Hematopoietic multipotent progenitor cell treated with erythropoietin and hydrocortisone succinate and interleukin-3 and kit ligand, for 15 days (in vitro differentiated cells): Measurements from ENCODE around the gene TMEM62.
"Not testable (repeated sequence)": the region's sequence is repeated elsewhere in the genome, so short reads cannot be mapped to it uniquely, and the experiment has no call there.

Experiments used
- DNase-seq: peaks from one replicate; pipeline ENCODE4 v3.0.0-alpha.2; 2015; ENCODE audit warnings: low spot score

TMEM62 gene

DNA sequence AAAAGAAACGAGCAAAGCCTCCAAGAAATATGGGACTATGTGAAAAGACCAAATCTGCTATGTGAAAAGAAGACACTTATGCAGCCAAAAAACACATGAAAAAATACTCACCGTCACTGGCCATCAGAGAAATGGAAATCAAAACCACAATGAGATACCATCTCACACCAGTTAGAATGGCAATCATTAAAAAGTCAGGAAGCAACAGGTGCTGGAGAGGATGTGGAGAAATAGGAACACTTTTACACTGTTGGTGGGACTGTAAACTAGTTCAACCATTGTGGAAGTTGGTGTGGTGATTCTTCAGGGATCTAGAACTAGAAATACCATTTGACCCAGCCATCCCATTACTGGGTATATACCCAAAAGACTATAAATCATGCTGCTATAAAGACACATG, 43.8 kb downstream of the TMEM62 start:
- DNase-seq, result not testable (repeated sequence)

DNA sequence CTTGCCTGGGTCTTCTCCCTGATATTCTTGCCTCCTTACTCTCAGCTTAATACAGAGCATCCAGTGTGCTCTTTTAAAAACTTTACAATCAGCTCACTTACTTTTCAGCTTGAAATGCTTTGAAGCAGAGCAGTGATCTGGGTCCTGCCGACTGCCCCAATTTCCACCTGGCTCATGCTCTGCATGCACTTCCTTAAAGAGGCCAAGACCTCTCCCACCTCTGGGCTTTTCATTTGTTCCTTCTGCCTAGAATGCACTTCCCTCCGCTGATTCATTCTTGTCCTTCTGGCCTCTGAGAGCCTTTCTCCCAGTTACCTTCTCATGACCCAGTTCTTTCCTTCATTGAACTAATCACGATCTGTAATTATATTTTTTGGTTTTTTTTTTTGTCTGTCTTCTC, 49.9 kb downstream of the TMEM62 start:
- no peak for DNase-seq

DNA sequence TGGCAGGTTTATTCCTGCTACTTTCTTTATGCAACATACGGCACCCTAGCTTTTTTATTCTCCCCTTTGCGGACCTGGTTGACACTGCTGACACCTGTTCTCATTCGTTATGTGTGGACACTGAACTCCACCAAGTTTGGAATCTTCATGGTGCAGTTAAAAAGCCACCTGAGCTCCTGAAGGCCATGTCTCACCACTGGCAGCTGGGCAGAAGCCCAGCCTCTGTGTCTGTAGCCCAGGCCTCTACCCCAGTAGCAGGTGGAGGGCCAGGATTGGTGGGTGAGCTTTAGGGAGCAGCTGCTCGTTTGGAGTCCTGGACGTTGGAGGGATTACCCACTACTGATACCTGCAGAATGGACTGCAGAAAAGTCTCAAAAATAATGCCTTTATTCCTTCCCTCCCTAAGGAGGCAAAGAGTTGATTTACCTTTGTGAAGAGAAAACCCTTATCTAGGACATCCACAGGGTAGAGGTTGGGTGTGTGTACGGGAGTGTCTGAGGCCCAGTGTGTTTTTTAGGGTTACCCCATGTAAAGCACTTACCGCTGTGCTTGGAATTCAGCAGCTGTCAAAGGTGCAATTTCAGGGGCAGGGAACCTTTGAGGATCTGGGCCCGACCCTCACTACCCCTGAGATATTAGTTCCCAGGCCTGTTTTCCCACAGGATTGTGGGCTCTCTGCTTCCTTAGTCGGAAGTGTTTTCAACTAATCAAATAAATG, 51.2 kb downstream of the TMEM62 start:
- peak; percentile 69 for DNase-seq

DNA sequence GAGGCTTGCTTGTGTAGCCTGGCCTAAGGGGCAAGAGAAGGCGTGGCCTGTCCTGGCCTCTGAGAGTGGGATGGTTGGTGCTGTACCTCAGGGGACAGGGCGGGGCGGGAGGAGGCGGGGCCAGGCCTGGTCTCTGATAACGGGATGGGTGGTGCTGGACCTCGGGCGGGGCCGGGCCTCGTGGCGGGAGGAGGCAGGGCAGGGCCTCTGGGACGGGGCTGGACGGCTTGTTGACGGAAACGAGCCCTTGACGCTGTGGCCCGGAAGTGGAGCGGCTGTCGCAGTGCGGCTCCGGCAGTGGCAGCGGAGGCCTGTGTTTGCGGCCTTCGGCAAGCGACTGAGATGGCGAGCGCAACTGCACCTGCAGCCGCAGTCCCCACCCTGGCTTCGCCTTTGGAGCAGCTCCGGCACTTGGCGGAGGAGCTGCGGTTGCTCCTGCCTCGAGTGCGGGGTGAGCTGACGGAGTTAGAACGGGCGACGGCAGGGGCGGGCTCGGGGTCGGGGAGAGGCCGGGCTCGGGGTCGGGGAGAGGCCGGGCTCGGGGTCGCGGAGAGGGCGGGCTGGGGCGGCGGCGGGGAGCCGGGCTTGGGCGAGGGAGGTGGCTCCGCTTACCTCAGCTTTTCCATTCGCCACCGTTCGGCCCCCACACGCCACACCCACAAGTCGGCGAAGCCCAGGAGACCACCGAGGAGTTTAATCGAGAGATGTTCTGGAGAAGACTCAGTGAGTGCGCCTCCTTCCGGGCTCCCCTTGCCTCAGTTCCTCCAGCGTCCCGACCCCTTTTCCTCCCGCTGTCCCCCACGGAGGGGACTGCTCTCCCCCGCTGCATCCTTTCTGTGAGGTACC, 52.0 kb downstream of the TMEM62 start, which contains the start of gene CCNDBP1:
Gene CCNDBP1 (plus strand): TSS at position 247 of the 846 bp plus-strand sequence. CDS start 96 bp downstream, at position 343.
- peak; percentile 97 for DNase-seq

DNA sequence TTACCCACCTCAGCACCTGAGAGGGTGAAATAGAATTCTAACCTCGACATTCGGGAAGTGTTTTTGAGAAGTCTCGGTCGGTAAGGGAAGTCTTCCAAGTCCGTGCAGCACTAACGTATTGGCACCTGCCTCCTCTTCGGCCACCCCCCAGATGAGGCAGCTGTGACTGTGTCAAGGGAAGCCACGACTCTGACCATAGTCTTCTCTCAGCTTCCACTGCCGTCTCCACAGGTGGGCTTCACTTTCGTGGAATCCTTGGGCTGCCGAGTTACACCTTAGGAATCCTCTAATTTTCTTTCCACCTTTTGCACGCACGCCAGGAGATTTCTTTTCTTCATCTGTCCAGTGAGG, 52.6 kb downstream of the TMEM62 start:
- peak; percentile 53 for DNase-seq

DNA sequence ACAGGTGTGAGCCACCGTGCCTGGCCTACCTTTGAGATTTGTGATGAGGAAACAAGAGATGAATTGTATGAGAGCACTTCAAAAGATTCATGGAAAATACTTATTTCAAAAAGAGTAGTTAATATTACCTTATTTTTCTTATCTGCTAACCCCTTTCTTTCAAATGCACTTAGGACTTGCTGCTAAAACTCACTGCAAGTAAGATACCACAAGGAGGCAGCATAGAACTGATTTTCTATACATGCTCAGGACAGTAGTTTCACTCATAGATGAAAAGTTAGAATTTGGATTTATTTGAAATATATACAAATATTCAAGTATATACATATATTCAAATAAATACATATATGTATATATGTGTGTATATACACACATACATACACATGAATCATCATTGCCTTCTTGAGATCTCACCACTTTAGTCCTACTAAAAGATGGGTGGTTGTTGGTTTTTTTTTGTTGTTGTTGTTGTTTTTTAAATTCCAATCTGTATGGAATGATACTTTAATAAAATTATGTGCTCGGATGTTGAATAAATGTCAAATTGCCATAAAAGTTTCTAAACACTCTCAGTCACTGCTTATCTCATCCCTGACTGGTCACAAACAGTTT, 54.3 kb downstream of the TMEM62 start:
- peak; percentile 85 for DNase-seq

DNA sequence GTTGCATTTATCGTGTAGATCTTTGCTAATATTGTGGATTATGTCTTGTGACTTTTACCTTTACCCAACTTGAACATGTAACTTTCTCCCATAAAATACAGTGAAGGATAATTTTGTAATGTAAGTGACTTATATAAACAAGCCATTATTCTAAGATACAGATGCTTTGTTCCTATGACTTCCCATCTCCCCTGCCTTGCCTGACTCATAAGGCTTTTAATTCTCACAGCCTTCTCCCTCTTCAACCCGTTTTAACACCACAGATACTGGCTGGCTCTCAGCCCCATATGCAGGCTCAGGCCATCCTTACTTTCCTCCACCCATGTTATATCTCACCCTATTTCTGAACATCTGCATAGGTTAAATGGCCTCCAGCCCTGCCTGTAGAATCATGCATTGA, 55.9 kb downstream of the TMEM62 start:
- DNase-seq, result peak; percentile 54

DNA sequence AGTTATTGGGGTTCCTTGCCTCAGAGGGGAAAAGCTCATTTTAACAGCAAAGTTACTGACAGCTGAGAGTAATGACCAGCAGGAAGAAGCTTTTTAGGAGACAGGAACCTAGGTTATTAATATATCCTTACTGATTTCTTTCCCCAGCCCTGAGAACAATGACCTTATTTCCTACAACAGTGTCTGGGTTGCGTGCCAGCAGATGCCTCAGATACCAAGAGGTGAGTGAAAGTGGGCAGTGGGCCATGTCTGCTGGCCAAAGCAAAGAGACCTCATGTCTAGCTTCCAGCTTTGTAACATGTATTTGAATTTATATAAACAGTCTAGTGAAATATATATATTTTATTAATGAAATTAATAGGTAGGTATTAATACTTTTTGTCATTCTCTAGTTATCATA, 56.8 kb downstream of the TMEM62 start:
- no peak for DNase-seq

DNA sequence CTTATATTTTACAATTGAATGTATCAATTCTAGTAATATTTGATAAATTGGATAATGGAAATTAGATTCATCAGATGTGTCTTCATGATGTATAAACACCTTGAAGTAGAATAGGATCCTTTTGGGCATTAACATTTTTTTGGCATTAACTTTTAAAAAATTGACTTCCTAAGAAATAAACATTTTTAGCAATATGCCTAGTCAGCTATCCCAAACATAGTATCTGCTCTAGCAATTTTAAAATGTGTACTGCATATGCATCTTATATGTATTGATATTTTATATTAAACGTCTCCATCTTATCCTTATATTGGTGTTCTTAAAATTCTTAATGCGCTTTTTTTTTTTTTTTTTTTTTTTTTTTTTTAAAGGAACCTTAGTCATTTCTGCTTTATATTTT, 60.3 kb downstream of the TMEM62 start:
- DNase-seq, result no peak

DNA sequence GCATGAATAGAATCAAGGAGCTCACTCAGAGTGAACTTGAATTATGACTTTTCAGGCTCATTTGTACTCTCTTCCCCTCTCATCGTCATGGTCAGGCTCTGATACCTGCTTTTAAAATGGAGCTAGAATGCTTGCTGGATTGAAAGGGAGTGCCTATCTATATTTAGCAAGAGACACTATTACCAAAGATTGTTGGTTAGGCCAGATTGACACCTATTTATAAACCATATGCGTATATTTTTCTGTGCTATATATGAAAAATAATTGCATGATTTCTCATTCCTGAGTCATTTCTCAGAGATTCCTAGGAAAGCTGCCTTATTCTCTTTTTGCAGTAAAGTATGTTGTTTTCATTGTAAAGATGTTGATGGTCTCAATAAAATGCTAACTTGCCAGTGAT, 61.4 kb downstream of the TMEM62 start:
- no peak for DNase-seq

DNA sequence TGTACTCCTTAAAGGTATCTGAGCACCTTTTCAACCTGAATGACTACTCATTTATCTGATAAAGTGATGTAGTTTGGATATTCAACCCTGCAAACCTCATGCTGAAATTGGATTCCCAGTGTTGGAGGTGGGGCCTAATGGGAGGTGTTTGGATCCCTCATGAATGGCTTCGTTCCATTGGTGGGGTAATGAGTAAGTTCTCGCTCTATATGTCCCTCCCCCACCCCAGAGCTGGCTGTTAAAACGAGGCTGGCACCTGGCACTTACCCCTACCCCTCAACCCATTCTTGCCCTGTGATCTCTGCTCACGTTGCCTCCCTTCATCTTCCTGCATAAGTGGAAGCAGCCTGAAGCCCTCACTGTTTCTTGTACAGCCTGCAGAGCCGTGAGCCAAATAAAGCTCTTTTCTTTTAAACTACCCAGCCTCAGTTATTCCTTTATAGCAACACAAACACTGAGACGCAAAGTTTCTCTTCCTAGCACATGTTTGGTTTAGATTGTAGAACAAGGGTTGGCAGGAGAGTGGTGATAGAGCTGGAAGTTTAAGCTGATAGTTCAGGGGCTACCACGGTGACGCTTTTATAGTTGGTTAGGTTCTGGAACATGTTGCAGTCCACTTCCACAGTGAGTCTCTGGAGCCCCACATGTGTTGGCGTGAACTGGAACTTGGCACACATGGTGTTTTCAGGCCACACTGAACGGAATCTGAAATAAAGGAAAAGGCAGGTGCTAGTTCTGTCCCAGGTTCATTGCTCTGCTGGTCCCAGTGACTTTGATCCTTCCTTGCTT, 63.6 kb downstream of the TMEM62 start:
- DNase-seq, result no peak

DNA sequence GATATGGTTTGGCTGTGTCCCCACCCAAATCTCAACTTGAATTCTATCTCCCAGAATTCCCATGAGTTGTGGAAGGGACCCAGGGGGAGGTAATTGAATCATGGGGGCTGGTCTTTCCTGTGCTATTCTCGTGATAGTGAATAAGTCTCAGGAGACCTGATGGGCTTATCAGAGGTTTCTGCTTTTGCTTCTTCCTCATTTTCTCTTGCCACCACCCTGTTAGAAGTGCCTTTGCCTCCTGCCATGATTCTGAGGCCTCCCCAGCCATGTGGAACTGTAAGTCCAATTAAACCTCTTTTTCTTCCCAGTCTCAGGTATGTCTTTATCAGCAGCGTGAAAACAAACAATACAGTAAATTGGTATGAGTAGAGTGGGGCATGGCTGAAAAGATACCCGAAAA, 64.4 kb downstream of the TMEM62 start:
- DNase-seq, result not testable (repeated sequence)

DNA sequence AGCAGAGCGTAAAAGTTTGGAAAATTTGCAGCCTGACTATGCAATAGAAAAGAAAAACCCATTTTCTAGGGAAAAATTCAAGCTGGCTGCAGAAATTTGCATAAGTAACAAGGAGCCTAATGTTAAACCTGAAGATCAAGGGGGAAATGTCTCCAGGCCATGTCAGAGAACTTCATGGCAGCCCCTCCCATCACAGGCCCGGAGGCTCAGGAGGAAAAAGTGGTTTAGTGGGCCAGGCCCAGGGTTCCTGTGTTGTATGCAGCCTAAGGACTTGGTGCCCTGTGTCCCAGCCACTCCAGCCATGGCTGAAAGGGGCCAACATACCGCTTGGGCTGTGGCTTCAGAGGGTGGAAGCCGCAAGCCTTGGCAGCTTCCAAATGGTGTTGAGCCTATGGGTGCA, 65.2 kb downstream of the TMEM62 start:
- not testable (repeated sequence) for DNase-seq

DNA sequence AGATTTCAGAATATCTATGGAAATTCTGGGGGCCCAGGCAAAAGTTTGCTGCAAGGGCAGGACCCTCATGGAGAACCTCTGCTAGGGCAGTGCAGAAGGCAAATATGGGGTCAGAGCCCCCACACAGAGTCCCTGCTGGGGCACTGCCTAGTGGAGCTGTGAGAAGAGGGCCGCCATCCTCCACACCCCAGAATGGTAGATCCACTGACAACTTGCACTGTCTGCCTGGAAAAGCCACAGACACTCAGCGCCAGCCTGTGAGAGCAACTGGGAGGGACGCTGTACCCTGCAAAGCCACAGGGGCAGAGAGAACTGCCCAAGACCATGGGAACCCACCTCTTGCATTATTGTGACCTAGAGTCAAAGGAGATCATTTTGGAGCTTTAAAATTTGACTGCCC, 65.6 kb downstream of the TMEM62 start:
- DNase-seq, result no peak

DNA sequence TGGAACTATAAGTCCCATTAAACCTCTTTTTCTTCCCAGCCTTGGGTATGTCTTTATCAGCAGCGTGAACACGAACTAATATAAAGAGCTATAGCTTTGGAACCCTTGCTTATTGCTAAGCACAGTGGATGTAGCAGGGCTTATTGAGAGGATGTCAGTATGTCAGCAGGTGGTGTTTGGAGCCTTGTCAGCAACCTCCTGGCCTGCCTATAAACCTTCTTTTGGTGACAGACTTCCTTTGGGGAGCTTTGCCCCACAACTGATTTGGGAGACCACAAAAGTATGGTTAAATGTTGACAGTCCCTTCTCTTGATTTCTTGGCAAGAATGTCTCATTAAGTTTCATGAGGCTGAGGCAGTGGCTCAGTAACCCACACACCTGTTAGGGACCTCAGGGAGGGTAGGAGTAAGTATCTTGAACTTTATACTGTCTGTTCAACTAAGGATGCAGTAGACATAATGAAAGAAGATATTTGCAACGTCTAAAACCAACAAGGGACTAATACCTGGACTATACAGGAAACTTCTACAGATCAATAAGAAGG, 66.6 kb downstream of the TMEM62 start:
- no peak for DNase-seq

DNA sequence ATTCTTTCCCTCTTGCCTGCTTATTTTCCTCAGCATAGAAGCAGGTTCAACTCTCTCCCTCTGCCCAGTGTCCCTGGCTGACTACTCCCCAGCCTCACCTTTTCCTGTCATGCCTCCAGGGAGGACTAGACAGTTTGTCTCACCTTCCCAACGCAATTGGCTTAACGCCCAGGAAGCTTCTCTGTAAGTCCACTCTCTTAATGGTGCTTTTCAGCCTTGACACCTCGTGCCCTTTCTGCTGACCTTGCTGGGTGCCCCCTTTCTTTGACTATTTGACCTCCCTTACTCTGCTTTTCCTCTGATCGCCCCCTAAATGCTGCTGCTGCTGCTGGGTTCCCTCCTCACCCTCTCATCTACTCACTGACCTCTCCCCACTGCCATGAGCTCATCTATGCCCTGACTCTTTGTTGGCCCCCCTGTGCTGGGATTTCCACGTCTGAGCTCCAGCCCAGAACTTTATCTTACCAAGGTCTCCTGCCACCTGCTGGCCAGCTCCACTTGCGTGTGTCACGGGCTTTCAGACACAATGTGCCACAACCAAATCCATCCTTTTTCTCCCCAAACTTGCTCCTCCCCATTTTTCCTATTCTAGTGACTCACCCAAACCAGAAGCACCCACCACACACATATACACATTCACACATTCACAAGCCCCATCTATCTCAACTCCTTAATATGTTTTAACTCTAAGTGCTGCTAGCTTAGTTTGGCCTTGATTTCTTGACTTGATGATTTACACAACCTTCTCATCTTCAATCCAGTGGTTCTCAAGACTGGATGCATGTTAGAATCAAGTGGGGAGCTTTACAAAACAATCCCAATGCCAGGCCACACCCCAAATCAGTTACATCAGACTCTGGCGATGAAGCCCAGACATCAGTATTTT, 70.9 kb downstream of the TMEM62 start:
- DNase-seq, result peak; percentile 64

DNA sequence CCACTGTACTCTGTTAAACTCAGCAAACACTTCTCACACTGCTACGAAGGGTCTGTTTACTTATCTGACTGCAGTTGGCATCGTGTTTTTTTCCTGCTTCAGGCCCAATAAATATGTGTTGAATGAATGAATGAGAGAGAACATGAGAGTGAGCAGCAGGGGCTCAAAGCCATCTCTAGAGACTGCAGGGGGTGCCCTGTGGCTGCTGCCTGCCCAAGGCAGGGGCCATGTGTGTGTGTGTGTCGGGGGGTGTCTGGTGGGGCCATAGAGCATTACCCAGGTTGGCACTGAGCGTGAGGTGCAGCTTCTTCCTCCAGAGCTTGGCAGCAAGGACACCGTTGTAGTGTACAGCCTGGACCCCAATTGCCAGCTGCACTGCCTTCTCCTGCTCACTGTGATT, 72.7 kb downstream of the TMEM62 start:
- no peak for DNase-seq

DNA sequence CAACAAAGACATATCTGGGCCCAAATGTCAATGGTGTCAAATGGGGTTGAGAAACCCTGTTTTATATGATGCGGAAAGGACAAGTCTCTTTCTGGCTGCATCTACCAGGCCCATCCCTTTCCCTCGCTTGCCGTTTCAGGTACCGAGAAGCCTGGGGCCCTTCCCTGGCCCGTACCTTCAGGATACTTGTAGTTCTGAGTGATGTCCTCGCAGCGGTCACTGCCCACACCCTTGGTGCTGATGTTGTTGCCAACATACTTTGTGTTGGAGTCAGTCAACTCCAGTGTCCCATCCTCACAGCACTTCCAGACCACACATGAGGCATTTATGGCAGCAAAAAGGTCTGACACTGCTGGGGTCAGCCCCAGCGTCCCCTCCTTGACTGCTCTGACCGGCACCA, 73.6 kb downstream of the TMEM62 start:
- DNase-seq, result no peak

DNA sequence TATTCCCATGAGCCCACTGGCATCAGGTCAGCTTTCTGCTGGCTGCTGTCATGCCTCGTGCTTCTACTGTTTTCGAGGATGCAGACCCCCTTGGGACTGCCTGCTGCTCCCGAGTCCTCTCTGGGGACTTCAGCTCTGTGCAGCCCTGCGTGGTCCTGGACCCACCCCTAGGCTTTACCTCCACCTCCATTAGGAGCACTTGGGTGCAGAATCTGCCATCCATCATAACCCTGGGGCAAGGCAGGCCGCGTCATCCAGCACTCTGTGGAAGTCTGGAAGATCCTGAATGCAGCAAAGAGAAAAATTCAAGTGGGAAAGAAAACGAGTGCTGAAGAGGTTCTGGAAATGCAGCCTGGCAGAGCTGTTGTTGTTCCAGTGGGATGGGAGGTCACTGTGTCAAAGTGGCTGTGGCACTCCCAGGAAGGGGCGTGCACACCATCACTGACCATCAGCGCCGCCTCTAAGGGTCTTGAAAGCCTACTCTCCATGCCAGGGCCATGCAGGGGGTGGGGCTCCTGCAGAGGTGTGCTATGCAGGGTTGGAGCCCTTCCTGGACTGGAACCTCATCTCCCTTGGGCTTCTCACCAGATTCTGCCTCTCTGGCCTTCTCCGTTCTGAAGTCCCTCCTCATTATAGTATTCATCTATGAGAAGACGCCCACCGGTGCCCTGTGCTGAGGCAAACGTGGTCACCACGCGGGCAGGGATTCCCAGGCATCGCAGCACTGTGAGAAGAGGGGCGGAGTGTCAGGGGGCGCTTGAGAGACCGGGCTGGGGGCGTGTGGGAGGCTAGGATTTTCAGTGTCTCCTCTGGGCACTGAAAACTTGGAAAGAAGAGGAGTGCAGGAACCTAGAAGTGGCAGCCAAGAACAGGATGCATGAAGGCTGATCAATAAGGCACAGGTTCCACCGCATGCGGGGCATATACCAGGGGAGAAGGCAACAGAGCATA, 74.9 kb downstream of the TMEM62 start:
- DNase-seq, result no peak
